Inflammatory macrophage treated with lipopolysaccharide for 1 hour (primary cell): Measurements from ENCODE around the gene CTNNA3.

Experiments used
- DNase-seq, 2 donors: peaks; one replicate each; pipeline ENCODE4 v3.0.0-alpha.2; 2020 to 2022

CTNNA3 gene

GRCh38 chr10:67098461-67098860 is 597.5 kb downstream of the CTNNA3 start:
- no peak for DNase-seq

GRCh38 chr10:67095531-67095930 is 600.5 kb downstream of the CTNNA3 start:
- no peak for DNase-seq

DNA sequence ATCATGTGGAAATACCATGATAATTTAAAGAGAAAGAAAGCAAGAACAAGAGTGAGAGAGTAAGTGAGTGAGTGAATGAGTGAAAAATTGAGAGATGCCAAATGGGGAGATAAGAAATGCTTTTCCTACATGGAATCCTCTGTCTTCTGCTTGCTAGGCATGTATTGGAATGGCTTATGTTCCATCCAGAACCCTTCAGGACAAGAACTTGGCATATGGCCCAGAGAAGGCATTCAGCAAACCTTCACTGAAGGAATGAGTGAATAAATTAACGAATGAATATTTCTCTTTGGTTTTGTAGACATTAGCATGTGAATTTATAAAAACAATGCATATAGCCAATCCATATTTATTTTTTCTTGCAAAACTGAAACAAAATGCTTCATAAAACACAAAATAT is 608.0 kb downstream of the CTNNA3 start:
- no peak for DNase-seq

GRCh38 chr10:67087135-67087425 is 608.9 kb downstream of the CTNNA3 start:
- no peak for DNase-seq

GRCh38 chr10:67086327-67087134 is 609.5 kb downstream of the CTNNA3 start:
- DNase-seq = no peak

GRCh38 chr10:67079126-67079525 is 616.9 kb downstream of the CTNNA3 start:
- DNase-seq = no peak

DNA sequence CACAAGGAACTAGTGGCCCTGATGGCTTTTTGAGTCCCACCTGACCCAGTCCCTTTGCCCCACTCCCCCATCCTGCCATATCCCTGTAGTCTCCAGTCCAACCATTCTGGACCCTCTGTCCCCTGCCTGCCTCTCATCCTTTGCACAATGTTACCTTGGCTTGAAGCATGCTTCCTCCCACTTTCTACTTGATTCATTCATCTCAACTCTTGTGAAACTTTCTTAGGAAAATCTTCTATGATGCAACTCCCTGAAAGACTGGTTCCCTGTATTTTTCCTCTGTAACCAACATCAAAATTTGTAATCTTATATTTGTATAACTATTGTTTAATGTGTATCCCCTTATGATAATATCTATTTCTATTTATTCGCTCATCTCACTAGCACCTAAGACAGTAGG is 618.6 kb downstream of the CTNNA3 start:
- DNase-seq = no peak

DNA sequence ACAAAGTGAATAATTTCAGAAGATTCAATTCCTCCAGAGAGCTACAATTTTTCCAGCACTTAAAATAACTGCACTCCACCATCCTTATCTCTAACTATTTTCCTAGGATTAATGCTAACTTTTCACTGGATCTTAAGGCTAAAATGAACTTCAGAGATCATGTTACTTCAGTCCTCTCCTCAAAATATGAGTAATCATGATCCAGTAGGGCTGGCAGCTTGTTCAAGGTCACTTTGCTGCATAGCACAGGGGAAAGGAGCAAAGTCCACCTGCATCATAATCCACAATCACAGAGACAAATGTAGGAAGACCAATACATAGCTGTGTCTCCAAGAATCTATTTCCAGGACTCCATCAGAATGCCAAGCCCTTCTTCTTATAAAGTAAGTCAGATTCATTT is 619.9 kb downstream of the CTNNA3 start:
- no peak for DNase-seq

DNA sequence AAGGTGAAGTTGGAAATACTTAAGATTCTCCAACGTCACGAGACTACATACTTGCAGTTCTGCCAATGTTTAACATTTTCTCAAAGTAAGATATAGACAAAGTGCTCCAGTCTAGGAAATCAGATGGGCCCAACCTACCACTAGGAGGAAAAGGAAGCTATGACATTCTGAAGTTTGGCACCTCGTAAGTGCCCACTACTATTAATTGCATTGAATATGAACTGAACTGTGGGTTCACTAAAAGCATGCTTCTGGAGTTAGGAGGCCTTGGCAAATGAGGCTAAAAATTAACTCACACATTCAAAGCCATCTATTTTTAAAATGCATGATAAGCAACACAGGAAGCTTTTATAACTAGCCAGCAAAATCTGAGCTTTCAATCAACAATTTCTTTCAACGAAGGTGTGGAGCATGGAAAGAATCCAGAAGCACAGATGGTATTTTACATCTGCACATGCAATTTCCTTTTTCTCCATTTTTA is 620.5 kb downstream of the CTNNA3 start:
- DNase-seq = no peak

- DNase-seq = no peak
Measured at GRCh38 chr10:67072654-67073053, 623.3 kb downstream of the CTNNA3 start.

GRCh38 chr10:67050415-67050814 is 645.6 kb downstream of the CTNNA3 start:
- no peak for DNase-seq

DNA sequence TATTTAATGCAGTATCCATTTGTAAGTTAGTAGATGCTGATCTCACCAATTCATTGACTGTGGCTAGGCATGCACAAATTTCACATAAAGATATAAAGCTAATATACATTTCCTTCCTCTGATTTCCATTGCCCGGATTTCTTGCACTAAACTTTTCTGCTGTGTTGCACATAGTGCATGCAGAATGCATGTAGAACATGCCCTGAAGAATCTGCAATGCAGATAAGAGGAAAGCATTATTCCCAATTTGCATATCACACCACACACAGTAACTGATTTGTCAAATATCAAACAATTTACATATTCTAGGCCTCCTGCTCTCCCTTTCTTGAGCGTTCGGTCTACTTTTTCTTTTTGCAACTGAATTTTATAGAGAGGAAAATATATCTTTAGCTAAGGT is 646.0 kb downstream of the CTNNA3 start:
- DNase-seq = no peak

GRCh38 chr10:67046507-67046906 is 649.5 kb downstream of the CTNNA3 start:
- no peak for DNase-seq

DNA sequence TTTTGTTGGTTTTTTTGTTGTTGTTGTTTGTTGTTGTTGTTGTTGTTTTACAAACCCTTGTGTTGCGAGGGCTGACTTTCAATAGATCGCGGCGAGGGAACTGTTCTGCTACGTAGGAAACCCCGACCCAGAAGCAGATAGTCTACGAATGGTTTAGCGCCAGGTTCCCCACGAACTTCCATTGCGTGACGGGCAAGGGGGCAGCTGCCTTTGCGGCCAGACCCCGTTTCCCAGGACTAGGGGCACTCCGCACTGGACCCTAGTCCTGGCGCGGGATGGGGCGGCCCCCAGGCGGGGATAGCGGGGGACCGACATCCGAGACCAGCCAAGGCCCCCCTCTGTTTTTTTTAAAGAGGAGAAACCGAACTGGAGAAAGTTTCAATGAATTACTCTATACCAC is 650.6 kb downstream of the CTNNA3 start:
- DNase-seq = no peak

GRCh38 chr10:67043041-67043440 is 653.0 kb downstream of the CTNNA3 start:
- DNase-seq = no peak

- DNase-seq = peak; percentile 7 to 14
Measured at GRCh38 chr10:67036808-67037207, 659.2 kb downstream of the CTNNA3 start.

DNA sequence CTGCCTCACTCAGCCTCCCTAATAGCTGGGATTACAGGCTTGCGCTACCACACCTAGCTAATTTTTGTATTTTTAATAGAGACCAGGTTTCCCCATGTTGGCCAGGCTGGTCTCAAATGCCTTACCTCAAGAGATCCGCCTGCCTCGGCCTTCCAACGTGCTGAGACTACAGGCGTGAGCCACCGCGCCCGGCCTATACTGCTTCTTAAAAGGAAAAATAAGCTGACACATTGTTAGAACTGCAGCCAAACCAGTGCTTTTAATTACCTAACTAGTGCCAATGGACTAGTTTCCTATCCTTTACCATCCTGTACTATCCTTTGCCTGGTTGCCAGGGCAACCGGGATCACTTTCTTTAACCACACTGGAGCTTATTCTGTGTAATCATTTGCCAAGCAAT is 662.1 kb downstream of the CTNNA3 start:
- no peak for DNase-seq

- no peak for DNase-seq
Measured at GRCh38 chr10:67022099-67022498, 673.9 kb downstream of the CTNNA3 start.

GRCh38 chr10:67017218-67017617 is 678.8 kb downstream of the CTNNA3 start:
- DNase-seq = no peak

DNA sequence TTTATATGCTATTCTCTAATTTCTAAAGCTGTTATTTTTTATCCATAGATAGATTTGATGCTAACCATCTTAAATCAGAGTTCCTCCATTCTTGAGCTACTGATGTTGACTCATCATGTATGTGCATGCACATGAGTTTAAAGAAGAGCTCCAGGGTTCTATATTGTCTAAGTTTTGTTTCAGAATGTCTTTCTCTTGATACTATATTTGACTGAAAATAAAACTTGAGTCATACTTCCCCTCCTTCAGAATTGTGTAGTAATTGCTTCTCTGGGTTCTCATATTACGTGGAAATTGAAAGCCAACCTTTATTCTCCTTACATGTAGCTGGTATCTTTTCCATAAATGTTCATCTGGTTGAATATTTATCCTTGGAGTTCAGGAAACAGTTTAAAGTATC is 680.8 kb downstream of the CTNNA3 start:
- DNase-seq = no peak

GRCh38 chr10:67011981-67012380 is 684.0 kb downstream of the CTNNA3 start:
- no peak for DNase-seq

DNA sequence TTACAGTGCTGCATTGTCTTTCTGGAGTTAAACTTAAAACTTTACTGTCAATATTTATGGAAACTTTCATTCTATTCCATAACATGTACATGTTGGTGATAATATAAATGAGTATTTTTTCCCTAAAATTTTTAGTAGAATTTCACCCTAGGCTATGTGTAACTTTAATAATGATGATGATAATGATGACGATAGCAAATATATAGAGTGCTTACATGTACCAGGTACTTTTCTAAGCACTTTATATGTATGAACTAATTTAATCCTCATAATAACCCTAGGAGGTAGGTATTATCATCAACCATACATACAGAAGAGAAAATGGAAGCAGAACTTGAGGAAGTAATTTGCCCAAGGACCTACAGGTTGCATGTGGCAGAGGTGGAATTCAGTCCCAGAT is 684.5 kb downstream of the CTNNA3 start:
- DNase-seq = no peak

GRCh38 chr10:67005981-67006380 is 690.0 kb downstream of the CTNNA3 start:
- DNase-seq = no peak

DNA sequence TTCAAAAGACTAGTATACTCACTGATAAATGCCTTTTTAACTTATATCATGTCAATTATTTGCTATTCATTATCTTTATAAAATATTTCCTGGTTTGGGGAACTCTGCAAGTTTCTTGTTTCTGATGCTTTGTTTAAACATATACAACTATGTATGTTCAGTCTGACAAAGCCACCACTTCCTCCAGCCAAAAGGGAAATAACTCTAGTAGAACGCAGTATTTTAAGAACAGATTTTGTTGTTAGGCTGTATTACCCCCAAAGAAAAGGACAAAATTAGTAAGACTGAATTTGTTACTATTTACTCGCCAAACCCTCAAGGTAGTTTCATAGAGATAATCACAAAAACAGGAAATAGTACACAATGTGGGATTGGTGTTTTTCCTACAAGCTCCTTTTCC is 691.3 kb downstream of the CTNNA3 start:
- DNase-seq = no peak
